Mucosa of descending colon (tissue), 3 donors: ENCODE results near the gene MCMBP. TPM values are rescaled to one million over a fixed set of nuclear protein-coding genes. Genes with fewer than 3 reads are reported as not detected.

Experiments used
- ATAC-seq: fragments of 200-7000 bp; cut with Tn5 transposase; one replicate; pipeline ENCODE4 v1.9.1; 2020; ENCODE audit warnings: mild to moderate bottlenecking, moderate library complexity
- DNase-seq, 3 donors: peaks; one replicate each; pipeline ENCODE4 v3.0.0-alpha.2; 2020
- H3K36me3 ChIP-seq: fragments of 200-600 bp; one replicate; pipeline ENCODE4 v1.8.0; 2021; ENCODE audit warnings: low read depth, mild to moderate bottlenecking
- H3K4me1 ChIP-seq: fragments of 200-600 bp; one replicate; pipeline ENCODE4 v1.8.0; 2021; ENCODE audit warnings: low read depth, mild to moderate bottlenecking
- H3K4me3 ChIP-seq: fragments of 200-600 bp; one replicate; pipeline ENCODE4 v1.8.0; 2021; ENCODE audit warnings: mild to moderate bottlenecking
- H3K9me3 ChIP-seq: fragments of 200-600 bp; one replicate; pipeline ENCODE4 v1.8.0; 2021; ENCODE audit warnings: mild to moderate bottlenecking
- intact Hi-C, 2 donors: fragments of 100-400 bp; cut with DNase I in 1 of 2; cut with micrococcal nuclease in 1 of 2; formaldehyde crosslinking; loops; one replicate each; pipeline versions ENCODE4 v1.11.0 to v1.11.1; 2022; cut with DNase I, micrococcal nuclease
- long read RNA-seq, 2 donors: library from polyadenylated mRNA; unstranded; transcript quantifications; one replicate each; pipeline ENCODE4 v2.0.0, GENCODE V29; 2019 to 2021
- total RNA-seq, 3 donors: library from RNA; stranded (reverse); fragmentation: NEBNext Ultra II Directional in 2 of 3; extraction: Animal tissue kit (Norgen Biotek cat#: 25700) in 2 of 3; gene quantifications; one replicate each; pipeline versions ENCODE4 v1.2.1 to v1.2.4, GENCODE V29; 2021 to 2023
- TF ChIP-seq, protein P1 (sequence below): fragments of 200-600 bp; IDR thresholded peaks from one replicate; pipeline ENCODE4 v1.8.0; 2022; ENCODE audit warnings: antibody characterized with exemption, mild to moderate bottlenecking
- donor health status: DM: no; HTN: no; CAD: no; lungs with moderate emphysema.
- donor health status: DM: no; HTN: no; CAD: no.
- donor health status: DM: no; HTN: yes; CAD: no.

The MCMBP gene, protein sequence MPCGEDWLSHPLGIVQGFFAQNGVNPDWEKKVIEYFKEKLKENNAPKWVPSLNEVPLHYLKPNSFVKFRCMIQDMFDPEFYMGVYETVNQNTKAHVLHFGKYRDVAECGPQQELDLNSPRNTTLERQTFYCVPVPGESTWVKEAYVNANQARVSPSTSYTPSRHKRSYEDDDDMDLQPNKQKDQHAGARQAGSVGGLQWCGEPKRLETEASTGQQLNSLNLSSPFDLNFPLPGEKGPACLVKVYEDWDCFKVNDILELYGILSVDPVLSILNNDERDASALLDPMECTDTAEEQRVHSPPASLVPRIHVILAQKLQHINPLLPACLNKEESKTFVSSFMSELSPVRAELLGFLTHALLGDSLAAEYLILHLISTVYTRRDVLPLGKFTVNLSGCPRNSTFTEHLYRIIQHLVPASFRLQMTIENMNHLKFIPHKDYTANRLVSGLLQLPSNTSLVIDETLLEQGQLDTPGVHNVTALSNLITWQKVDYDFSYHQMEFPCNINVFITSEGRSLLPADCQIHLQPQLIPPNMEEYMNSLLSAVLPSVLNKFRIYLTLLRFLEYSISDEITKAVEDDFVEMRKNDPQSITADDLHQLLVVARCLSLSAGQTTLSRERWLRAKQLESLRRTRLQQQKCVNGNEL
- total RNA-seq, result 10 to 100 TPM; 38.8 to 50.4 (median 39.6) TPM
- long read RNA-seq, donor 1, full-length matches to known transcripts, result 64 of 84 reads
- long read RNA-seq, donor 1, partial matches to known transcripts, result 7 of 84 reads
- long read RNA-seq, donor 1, other reads (novel, unspliced or antisense), result 13 of 84 reads
- long read RNA-seq, donor 2, partial matches to known transcripts, result 2 of 3 reads
- long read RNA-seq, donor 2, other reads (novel, unspliced or antisense), result 0 of 3 reads

DNA sequence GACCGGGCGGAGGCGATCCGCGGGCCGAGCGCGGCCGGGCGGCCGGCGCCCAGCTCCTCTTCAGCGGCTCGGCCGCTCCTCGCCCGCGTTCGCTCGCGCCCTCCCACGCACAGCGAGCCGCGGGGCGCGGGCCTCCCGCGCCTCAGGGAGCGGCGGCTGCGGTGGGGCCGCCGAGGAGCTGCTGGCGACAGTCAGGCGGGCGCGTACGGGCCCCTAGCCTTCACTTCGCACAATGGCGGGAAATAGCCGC, at the start of gene MCMBP:
Gene MCMBP (minus strand): TSS at position 234 of the 250 bp plus-strand sequence. CDS start 259 bp downstream, outside the sequence.
- Histone ChIP-seq H3K36me3 (no peaks in the 10 kb centered on the region), H3K4me3 (peak within 1 kb of the TSS; percentile 80), H3K4me1 (peaks cover 16% of the 10 kb centered on the region), H3K9me3 (no peaks in the 10 kb centered on the region)
- no peak for DNase-seq
- intact Hi-C loops, result no loop called here
- ATAC-seq, result no peak
- TF ChIP-seq, protein P1, sequence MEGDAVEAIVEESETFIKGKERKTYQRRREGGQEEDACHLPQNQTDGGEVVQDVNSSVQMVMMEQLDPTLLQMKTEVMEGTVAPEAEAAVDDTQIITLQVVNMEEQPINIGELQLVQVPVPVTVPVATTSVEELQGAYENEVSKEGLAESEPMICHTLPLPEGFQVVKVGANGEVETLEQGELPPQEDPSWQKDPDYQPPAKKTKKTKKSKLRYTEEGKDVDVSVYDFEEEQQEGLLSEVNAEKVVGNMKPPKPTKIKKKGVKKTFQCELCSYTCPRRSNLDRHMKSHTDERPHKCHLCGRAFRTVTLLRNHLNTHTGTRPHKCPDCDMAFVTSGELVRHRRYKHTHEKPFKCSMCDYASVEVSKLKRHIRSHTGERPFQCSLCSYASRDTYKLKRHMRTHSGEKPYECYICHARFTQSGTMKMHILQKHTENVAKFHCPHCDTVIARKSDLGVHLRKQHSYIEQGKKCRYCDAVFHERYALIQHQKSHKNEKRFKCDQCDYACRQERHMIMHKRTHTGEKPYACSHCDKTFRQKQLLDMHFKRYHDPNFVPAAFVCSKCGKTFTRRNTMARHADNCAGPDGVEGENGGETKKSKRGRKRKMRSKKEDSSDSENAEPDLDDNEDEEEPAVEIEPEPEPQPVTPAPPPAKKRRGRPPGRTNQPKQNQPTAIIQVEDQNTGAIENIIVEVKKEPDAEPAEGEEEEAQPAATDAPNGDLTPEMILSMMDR, result no peak

DNA sequence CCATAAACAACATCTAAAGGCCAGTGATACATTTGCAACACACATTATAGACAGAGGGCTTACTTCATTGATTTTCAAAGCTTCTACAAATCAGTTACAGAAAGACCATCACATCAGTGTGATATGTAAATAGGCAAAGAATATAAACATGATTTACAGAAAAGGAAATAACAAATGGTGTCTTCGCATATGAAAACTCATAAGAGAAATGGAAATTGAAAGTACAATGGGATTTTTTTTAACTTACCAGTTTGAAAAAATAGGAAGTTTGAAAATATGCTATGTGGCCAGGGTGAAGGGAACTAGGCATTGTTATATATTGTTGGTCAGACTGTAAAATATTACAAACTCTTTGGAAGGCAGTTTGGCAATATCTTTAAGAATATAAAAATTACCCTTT, 47.2 kb upstream of the MCMBP start:
- TF ChIP-seq, protein P1, result no peak
- DNase-seq (no peak), ATAC-seq (no peak)
- Histone ChIP-seq H3K4me3 (no peak overlapping the region), H3K36me3 (no peaks in the 10 kb centered on the region), H3K9me3 (no peaks in the 10 kb centered on the region), H3K4me1 (no peaks in the 10 kb centered on the region)
- intact Hi-C loops, result no loop called here

DNA sequence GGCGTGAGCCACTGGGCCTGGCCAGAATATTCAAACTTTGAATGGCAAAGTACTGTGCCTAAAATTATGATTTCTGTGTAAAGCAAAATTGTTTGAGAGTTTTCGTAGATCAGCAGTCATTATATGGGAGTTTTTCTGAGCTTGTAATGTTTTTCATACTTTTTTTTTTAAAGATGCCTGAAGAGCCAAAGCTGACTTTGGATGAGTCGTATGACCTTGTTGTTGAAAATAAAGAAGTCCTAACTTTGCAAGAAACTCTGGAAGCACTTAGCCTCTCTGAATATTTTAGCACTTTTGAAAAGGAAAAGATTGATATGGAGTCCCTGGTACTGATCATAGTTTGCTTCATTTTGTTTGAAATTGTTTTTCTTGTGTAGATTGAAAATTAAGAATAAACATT, 46.6 kb upstream of the MCMBP start:
- TF ChIP-seq, protein P1, result no peak
- DNase-seq, result no peak
- no peak for ATAC-seq
- Histone ChIP-seq H3K36me3 (no peaks in the 10 kb centered on the region), H3K4me3 (no peak overlapping the region), H3K9me3 (no peaks in the 10 kb centered on the region), H3K4me1 (no peaks in the 10 kb centered on the region)
- intact Hi-C loops, result no loop called here

DNA sequence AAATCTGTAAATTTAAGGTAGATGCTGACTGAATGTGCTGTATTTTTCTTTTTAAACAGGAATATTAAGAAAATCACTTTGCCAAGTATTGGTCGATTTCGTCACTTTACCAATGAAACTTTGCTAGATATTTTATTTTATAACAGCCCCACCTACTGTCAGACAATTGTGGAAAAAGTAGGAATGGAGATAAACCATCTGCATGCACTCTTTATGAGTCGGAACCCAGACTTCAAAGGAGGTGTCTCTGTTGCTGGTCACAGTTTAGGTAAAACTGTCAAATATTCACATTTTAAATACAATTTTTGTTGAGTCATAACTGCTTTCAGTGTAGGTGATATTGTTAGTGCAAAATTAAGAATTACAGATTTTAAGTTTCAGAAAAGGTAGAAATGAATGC, 45.1 kb upstream of the MCMBP start:
- no peaks in the 10 kb centered on the region for H3K4me1 ChIP-seq
- H3K36me3 ChIP-seq, result no peaks in the 10 kb centered on the region
- intact Hi-C loops, result no loop called here
- no peak for ATAC-seq
- no peak overlapping the region for H3K4me3 ChIP-seq
- no peaks in the 10 kb centered on the region for H3K9me3 ChIP-seq
- TF ChIP-seq, protein P1, result no peak
- no peak for DNase-seq

DNA sequence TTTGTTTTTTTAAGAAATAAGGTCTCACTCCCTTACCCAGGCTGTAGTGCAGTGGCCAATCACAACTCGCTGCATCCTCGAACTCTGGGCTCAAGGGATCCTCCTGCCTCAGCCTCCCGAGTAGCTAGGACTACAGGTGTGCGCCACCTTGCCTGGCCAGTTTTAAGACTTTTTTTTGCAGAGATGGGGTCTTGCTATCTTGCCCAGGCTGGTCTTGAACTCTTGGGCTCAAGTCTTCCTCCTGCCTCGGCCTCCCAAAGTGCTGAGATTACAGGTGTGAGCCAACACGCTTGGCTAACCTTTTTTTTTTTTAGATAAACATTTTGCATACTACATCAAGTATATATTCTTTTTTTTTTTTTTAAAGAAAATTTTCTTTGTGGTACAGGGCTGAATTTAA, 38.0 kb upstream of the MCMBP start:
- DNase-seq (no peak), ATAC-seq (no peak)
- no peak overlapping the region for H3K4me3 ChIP-seq
- intact Hi-C loops, result no loop called here
- no peaks in the 10 kb centered on the region for H3K4me1 ChIP-seq
- H3K36me3 ChIP-seq, result no peaks in the 10 kb centered on the region
- no peaks in the 10 kb centered on the region for H3K9me3 ChIP-seq
- TF ChIP-seq, protein P1, result no peak
